Sigmoid colon (tissue), 7 donors: ENCODE results near the gene PLCH1. TPM values are rescaled to one million over a fixed set of nuclear protein-coding genes. Genes with fewer than 3 reads are reported as not detected.

Source experiments
- DNase-seq: peaks from one replicate; pipeline ENCODE4 v3.0.0-alpha.2; 2019
- H3K27ac ChIP-seq, 4 donors: fragments of 200-600 bp; sonication (generic); one replicate each; pipeline ENCODE4 v1.5.1; 2016 to 2019; ENCODE audit warnings: mild to moderate bottlenecking in 1 of 4
- H3K27me3 ChIP-seq, 3 donors: fragments of 200-600 bp; sonication (generic); one replicate each; pipeline ENCODE4 v1.5.1; 2019; ENCODE audit warnings: mild to moderate bottlenecking in 1 of 3
- H3K36me3 ChIP-seq, 4 donors: fragments of 200-600 bp; sonication (generic); one replicate each; pipeline ENCODE4 v1.5.1; 2016 to 2019
- H3K4me1 ChIP-seq, 4 donors: fragments of 200-600 bp; sonication (generic); one replicate each; pipeline ENCODE4 v1.5.1; 2017 to 2019
- H3K4me3 ChIP-seq, 4 donors: fragments of 200-600 bp; sonication (generic); one replicate each; pipeline ENCODE4 v1.5.1; 2017 to 2019; ENCODE audit warnings: mild to moderate bottlenecking in 2 of 4, moderate library complexity in 1 of 4
- H3K9me3 ChIP-seq, 4 donors: fragments of 200-600 bp in 3 of 4; sonication (generic) in 3 of 4; one replicate each; pipeline versions ENCODE4 v1.5.1 to v1.6.1; 2013 to 2019
- EP300 ChIP-seq, 4 donors: sonication (generic); formaldehyde crosslinking; IDR thresholded peaks; one replicate each; pipeline ENCODE4 v1.6.1; 2017; ENCODE audit warnings: antibody characterized with exemption in 4 of 4
- POLR2A ChIP-seq, 2 donors: fragments of 450-650 bp; IDR thresholded peaks; one replicate each; pipeline ENCODE4 v1.6.1; 2016; ENCODE audit warnings: antibody characterized with exemption in 2 of 2, mild to moderate bottlenecking in 2 of 2, moderate library complexity in 2 of 2
- POLR2AphosphoS5 ChIP-seq, 4 donors: sonication (generic); formaldehyde crosslinking; IDR thresholded peaks; one replicate each; pipeline ENCODE4 v1.6.1; 2017; ENCODE audit warnings: antibody characterized with exemption in 4 of 4
- WGBS, 2 donors: extraction: QIAGEN DNeasy Blood & Tissue Kit; methylation state at CpG; one replicate each; pipeline ENCODE4 v1.1.7; 2013; 5-methylcytosine and 5-hydroxymethylcytosine counted together
- intact Hi-C: fragments of 100-400 bp; cut with DNase I; formaldehyde crosslinking; loops from one replicate; pipeline ENCODE4 v1.15.1; 2023
- polyA plus RNA-seq, 3 donors: library from polyadenylated mRNA; stranded (reverse); fragments of 200-250 nt; gene quantifications; one replicate each; pipeline ENCODE4 v1.2.3, GENCODE V29; 2013
- total RNA-seq, 4 donors: library from RNA; depleted of rRNA; stranded (reverse); fragments of >200 nt; gene quantifications; one replicate each; pipeline ENCODE4 v1.1.0, GENCODE V29; 2016
- TF ChIP-seq, protein P1 (sequence below), 4 experiments: fragments of 450-650 bp in 3 of 4; fragments of 200-600 bp in 1 of 4; IDR thresholded peaks; one replicate each; pipeline ENCODE4 v1.5.1; 2016 to 2019; ENCODE audit warnings: antibody characterized with exemption in 4 of 4, mild to moderate bottlenecking in 3 of 4, moderate library complexity in 2 of 4
- donor health status: healthy with polysubstance abuse.
- donor health status: Bipolar disorder and iron deficiency.
- donor health status: healthy.

The PLCH1 gene
- total and polyA plus RNA-seq, 7 donors, result 0.36 to 1.9 (median 0.83) TPM

DNA sequence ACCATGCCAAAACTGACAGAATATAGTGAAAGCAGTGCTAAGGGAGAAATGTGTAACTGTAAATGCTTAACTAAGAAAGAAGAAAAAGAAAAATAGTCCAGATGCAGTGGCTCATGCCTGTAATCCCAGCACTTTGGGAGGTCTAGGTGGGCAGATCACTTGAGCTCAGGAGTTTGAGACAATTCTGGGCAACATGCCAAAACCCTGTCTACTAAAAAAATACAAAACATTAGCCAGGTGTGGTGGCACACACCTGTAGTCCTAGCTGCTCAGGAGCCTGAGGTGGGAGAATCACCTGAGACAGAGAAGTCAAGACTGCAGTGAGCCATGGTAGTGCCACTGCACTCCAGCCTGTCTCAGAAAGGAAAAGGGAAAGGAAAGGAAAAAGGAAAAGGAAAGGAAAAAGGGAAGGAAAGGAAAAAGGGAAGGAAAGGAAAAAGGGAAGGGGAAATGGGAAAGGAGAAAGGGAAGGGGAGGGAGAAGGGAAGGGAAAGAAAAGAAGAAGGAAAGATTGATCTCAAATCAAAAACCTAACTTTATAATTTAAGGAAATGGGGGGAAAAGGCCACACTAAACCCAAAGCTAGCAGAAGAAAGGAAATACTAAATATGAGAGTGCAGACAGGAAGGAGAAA, 40.9 kb upstream of the PLCH1 start:
- no peaks in the 10 kb centered on the region for H3K4me1 ChIP-seq
- peaks cover 0 to 26% (median 1%) of the 10 kb centered on the region in 4 donors for H3K36me3 ChIP-seq
- no peak overlapping the region for H3K4me3 ChIP-seq
- peaks cover 0 to 5% (median 0%) of the 10 kb centered on the region in 4 donors for H3K9me3 ChIP-seq
- intact Hi-C loops, result no loop called here
- TF ChIP-seq POLR2AphosphoS5 (IDR thresholded peaks at IDR 0.05) (no peak), EP300 (IDR thresholded peaks at IDR 0.05) (no peak), POLR2A (IDR thresholded peaks at IDR 0.05) (no peak)
- TF ChIP-seq, protein P1, sequence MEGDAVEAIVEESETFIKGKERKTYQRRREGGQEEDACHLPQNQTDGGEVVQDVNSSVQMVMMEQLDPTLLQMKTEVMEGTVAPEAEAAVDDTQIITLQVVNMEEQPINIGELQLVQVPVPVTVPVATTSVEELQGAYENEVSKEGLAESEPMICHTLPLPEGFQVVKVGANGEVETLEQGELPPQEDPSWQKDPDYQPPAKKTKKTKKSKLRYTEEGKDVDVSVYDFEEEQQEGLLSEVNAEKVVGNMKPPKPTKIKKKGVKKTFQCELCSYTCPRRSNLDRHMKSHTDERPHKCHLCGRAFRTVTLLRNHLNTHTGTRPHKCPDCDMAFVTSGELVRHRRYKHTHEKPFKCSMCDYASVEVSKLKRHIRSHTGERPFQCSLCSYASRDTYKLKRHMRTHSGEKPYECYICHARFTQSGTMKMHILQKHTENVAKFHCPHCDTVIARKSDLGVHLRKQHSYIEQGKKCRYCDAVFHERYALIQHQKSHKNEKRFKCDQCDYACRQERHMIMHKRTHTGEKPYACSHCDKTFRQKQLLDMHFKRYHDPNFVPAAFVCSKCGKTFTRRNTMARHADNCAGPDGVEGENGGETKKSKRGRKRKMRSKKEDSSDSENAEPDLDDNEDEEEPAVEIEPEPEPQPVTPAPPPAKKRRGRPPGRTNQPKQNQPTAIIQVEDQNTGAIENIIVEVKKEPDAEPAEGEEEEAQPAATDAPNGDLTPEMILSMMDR (IDR thresholded peaks at IDR 0.05), result no peak
- no peaks in the 10 kb centered on the region for H3K27me3 ChIP-seq
- no peak overlapping the region for H3K27ac ChIP-seq
- DNase-seq, result no peak

DNA sequence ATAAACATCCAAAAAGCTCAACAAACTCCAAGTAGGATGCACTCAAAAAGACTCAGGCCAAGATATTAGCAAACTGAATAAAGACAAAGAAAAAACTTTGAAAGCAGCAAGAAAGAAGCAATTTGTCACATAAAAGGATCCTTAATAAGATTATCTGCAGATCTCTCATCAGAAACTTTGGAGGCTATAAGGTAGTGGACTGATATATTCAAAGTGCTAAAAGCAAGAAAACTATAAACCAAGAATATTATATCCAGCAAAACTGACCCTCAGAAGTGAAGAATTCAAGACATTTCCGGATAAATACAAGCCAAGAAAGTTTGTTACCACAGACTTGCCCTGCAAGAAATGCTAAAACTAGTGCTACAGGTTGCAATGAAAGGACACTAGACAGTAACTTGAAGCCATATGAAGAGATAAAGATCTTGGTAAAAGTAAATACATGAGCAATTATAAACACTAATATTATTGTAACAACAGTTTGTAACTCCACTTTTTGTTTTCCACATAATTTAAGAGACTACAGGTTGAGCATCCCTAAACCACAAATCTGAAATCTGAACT, 37.6 kb upstream of the PLCH1 start:
- WGBS, 2 donors, result 94 to 97% methylated on average over 1 of the region's 1 CpG
- H3K4me3 ChIP-seq, result no peak overlapping the region
- peaks cover 0 to 26% (median 1%) of the 10 kb centered on the region in 4 donors for H3K36me3 ChIP-seq
- intact Hi-C loops, result no loop called here
- H3K9me3 ChIP-seq, result peaks cover 0 to 5% (median 0%) of the 10 kb centered on the region in 4 donors
- H3K27me3 ChIP-seq, result no peaks in the 10 kb centered on the region
- no peak for DNase-seq
- TF ChIP-seq EP300 (IDR thresholded peaks at IDR 0.05) (no peak), POLR2A (IDR thresholded peaks at IDR 0.05) (no peak), POLR2AphosphoS5 (IDR thresholded peaks at IDR 0.05) (no peak)
- TF ChIP-seq, protein P1 (IDR thresholded peaks at IDR 0.05), result no peak
- H3K27ac ChIP-seq, result no peak overlapping the region
- no peaks in the 10 kb centered on the region for H3K4me1 ChIP-seq

DNA sequence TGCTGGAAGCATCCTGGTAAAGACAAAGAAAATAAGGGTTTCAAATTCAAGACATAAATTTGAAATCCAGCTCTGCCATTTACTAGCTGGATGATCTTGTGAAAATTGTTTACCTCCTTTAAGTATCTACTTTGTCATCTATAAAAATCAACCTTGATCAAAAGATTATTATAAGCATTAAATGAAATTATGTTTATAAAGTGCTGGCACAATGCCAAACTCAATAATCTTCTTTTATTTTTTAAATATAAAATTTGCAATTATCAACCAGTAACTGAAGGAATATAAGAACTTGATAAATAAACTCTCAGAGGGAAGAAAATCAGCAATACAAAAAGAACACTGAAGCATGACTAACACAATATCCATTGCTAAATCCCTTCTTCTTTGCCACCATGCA, 35.4 kb upstream of the PLCH1 start:
- Histone ChIP-seq H3K27me3 (no peaks in the 10 kb centered on the region), H3K9me3 (peaks cover 0 to 5% (median 0%) of the 10 kb centered on the region in 4 donors), H3K27ac (no peak overlapping the region), H3K4me1 (no peaks in the 10 kb centered on the region), H3K4me3 (no peak overlapping the region), H3K36me3 (peaks cover 0 to 29% (median 1%) of the 10 kb centered on the region in 4 donors)
- TF ChIP-seq, protein P1 (IDR thresholded peaks at IDR 0.05), result no peak
- TF ChIP-seq EP300 (IDR thresholded peaks at IDR 0.05), result no peak
- TF ChIP-seq POLR2A (IDR thresholded peaks at IDR 0.05), result no peak
- TF ChIP-seq POLR2AphosphoS5 (IDR thresholded peaks at IDR 0.05), result no peak
- DNase-seq, result no peak
- intact Hi-C loops, result no loop called here

- Histone ChIP-seq H3K36me3 (peaks cover 0 to 28% (median 3%) of the 10 kb centered on the region in 4 donors), H3K9me3 (peaks cover 0 to 5% (median 0%) of the 10 kb centered on the region in 4 donors), H3K27me3 (no peaks in the 10 kb centered on the region), H3K4me3 (no peak overlapping the region), H3K27ac (no peak overlapping the region), H3K4me1 (peaks cover 0 to 3% (median under 1%) of the 10 kb centered on the region in 4 donors)
- intact Hi-C loops, result no loop called here
- DNase-seq, result no peak
- TF ChIP-seq EP300 (IDR thresholded peaks at IDR 0.05), result no peak
- TF ChIP-seq POLR2A (IDR thresholded peaks at IDR 0.05), result no peak
- TF ChIP-seq POLR2AphosphoS5 (IDR thresholded peaks at IDR 0.05), result no peak
- TF ChIP-seq, protein P1 (IDR thresholded peaks at IDR 0.05), result no peak
Measured at GRCh38 chr3:155778462-155778861, 33.6 kb upstream of the PLCH1 start.
